ENCODE measurements around the gene P2RY14.
"Not testable (repeated sequence)": the region's sequence is repeated elsewhere in the genome, so short reads cannot be mapped to it uniquely, and the experiment has no call there.

The P2RY14 gene

DNA sequence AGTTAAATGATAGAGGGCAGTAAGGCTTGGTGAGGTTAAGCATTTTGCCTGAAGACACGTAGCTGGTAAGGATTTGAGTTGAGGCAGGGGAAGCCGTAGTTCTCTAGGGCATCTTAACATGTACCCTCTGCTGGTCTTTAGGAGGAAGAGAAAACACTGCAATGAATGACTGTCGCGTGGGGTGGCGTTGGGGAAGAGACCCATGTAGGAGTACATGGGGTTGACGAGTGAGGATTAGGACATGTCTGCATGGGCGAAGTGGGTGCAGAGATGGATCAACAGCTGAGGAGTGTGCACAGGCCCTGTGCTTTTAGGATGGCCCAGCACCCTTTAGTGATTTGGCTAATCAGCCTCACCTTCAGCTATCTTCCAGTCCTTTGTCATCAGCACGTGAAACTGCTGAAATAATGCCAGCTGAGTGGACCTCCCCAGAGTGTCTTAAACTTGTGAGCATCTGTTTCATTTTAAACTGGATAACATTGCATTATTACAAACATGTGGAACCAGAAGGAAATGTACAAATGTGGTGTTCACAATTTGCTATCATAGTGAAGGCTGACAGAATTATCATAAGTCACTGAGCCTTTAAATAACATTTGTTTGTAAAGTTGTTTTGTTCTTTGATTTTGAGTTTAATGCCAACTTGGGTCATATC is 15.3 kb downstream of the P2RY14 start:
- no peak for DNase-seq (ENCODE audit: low read depth in 2 of 2)

DNA sequence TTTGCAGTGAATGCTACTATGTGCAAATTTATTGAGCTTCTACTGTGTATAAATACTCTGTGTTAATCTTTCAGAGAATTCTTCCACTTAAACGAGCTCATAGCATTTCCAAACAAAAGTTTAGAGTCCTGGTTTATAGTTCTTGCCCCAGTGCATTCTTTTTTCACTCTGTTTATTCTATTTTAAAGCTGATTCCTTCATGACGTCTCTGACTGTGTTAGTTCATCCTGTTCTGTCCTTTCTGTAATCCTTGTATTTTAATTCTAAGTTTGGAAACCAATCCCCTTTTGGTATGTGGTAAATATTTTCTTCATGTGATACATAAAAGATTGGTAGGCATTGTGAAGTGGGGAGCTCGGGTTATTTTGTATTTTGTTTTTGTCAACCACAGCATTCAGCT is 18.7 kb downstream of the P2RY14 start:
- no peak for DNase-seq (ENCODE audit: low read depth in 2 of 2)

DNA sequence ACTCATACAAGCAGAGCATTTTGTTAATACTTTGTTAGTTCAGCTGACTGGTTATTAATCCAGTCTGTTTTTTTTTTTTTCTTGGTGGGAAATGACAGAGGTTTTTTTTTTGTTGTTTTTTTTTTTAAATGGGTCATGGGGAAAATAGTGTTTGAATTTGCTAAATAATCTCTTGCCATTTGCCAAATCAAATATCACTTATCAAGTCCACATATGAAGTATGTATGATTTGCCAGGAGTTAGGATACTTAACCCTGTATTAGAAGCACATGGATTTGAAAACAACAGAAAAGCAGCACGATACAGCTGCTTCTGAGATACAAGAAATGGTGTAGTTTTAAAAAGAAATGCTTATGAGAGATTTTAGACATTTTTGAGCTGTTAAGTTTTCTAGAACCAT is 21.6 kb downstream of the P2RY14 start:
- no peak for DNase-seq (ENCODE audit: low read depth in 2 of 2)

DNA sequence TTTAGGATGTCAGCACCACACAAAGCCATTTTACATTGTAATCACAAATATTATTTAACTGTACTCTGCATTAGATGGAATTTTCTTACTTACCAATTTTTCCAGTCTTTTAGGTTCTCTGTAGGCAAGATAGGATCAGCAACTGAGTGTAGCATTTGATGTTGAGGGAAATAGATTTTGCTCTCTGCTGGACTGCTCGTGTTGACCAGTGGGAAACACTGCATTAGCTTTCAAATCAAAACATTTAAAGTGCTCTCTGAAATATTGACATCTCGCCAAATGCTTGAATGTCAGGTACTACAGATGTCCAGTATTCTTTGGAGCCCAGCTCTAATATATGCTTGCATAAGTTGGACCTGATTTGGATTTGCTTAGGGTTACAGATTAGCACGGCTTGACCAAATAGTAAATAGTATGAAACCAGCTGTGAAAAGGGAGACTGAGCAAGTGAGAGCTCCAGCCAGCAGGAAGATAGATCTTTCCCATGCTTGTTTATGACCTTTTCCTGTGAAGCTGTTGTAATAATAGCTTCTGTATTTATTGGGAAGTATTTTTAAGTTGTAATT is 29.5 kb downstream of the P2RY14 start:
- DNase-seq (ENCODE audit: low read depth in 2 of 2) = no peak

DNA sequence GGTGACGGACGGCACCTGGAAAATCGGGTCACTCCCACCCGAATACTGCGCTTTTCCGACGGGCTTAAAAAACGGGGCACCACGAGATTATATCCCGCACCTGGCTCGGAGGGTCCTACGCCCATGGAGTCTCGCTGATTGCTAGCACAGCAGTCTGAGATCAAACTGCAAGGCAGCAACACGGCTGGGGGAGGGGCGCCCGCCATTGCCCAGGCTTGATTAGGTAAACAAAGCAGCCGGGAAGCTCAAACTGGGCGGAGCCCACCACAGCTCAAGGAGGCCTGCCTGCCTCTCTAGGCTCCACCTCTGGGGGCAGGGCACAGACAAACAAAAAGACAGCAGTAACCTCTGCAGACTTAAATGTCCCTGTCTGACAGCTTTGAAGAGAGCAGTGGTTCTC is 36.3 kb downstream of the P2RY14 start:
- not testable (repeated sequence) for DNase-seq (ENCODE audit: low read depth in 2 of 2)

DNA sequence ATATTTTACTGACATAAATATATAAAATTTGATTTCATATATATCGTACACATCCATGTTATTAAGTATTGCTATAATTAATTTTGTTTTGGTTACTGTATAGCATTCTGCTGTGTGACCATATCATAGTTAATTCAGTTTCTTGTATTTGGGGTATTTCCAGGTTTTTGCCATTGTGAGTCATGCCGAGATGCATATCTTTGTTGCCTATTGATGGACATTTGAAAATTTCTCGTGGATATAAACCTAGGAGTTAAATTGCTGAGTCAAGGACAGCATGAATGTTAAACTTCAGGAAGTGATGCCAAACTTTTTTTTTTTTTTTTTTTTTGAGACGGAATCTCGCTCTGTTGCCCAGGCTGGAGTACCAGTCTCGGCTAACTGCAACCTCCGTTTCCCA is 41.6 kb downstream of the P2RY14 start:
- DNase-seq (ENCODE audit: low read depth in 2 of 2) = no peak

DNA sequence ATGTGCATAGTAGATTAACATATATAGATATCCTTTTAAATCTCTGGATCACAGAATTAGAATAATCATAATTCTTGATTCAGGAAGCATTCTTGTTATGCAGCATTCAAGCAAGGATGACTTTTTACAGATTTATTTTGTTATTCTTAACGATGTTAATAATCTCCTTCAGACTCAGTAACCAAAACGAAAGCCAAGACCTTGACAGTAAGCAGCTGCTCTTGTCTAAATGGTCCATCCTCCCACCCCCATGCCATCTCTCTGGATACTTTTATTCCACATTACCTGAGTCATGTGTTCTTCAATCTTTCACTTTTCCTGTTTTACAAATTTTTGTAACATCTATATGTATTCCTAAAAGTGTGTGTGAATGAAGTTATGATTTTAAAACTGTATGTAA is 42.0 kb downstream of the P2RY14 start:
- DNase-seq (ENCODE audit: low read depth in 2 of 2) = no peak

DNA sequence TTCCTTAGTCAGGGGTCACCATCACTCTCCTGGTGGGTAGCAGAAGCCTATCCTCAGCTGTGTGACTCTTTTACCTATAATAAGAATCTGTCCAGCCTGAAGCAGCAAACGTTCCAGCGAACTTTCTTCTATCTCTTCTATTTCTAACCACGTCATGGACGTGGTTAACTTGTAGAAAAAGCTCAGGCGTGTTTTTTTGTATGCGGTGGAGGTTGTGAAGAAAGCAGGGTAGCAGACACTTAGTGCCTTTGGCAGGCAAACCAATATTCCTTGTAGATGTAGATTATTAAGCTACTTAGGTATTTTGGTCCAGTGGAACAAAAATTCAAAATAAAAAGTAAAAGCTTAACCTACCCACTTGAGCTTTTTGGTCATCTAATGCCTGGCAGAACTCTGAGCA is 43.5 kb downstream of the P2RY14 start:
- DNase-seq (ENCODE audit: low read depth in 2 of 2) = no peak

DNA sequence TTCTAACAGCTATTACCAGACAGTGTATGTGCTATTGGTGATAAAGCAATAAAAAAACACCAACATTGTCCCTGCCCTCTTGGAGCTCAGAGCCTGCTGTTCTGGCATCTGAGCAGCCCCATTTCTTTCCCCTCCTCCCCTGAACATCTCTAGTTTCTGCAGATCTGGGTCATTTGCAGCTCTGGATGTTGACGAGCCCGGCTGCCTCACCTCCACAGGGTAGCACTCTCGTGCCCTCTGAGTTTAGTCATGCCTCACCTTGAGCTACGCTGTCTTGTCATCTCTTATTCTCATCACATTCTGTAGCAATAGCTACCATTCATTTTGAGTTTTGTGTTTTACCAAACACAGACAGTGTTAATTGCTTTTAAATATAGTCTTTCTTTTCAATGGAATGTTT is 45.4 kb downstream of the P2RY14 start:
- no peak for DNase-seq (ENCODE audit: low read depth in 2 of 2)

DNA sequence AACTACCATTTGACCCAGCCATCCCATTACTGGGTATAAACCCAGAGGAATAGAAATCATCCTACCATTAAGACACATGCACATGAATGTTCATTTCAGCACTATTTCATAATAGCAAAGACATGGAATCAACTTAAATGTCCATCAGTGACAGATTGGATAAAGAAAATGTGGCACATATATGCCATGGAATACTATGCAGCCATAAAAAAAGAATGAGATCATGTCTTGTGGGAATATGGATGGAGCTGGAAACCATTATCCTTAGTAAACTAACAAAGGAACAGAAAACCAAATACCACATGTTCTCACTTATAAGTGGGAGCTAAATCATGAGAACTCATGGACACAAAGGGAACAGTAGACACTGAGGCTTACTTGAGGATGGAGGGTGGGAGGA is 45.9 kb downstream of the P2RY14 start:
- not testable (repeated sequence) for DNase-seq (ENCODE audit: low read depth in 2 of 2)

DNA sequence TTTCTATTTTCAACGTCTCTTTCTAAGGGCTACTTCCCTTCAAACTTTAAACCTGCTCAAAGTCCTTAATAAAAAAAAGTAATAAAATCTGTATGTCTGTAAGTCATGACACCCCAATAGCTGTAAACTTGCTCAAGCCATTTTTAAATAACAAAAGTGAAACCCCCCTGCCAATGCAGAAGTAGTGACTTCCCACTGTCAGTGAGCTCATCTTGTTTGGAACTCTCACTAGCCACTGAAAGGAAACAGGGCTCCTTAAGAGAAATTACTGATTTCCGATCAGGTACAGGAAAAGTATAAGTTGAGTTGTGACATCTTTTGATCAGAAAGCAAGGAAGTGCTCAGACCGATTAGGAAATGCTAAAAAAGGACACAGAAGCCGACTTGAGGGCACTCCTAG is 47.7 kb downstream of the P2RY14 start:
- no peak for DNase-seq (ENCODE audit: low read depth in 2 of 2)

DNA sequence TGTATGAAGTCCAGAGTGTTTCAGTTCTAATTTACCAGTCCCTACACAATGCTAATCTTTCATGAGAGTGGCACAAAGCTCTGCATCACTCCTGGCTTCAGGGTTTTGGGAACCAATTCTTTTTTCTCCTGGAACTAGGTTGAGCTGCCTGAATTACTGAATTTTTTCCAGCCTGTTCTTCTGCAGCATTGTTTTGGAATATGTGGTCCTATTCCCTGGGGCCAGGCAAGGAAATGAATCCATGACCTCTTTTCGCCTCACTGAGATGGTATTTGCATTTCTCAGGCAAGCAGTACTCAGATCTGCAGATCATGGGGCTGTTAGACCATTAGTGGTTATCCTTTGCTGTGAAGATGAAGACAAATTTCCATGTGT is 49.7 kb downstream of the P2RY14 start:
- DNase-seq (ENCODE audit: low read depth in 2 of 2) = no peak

DNA sequence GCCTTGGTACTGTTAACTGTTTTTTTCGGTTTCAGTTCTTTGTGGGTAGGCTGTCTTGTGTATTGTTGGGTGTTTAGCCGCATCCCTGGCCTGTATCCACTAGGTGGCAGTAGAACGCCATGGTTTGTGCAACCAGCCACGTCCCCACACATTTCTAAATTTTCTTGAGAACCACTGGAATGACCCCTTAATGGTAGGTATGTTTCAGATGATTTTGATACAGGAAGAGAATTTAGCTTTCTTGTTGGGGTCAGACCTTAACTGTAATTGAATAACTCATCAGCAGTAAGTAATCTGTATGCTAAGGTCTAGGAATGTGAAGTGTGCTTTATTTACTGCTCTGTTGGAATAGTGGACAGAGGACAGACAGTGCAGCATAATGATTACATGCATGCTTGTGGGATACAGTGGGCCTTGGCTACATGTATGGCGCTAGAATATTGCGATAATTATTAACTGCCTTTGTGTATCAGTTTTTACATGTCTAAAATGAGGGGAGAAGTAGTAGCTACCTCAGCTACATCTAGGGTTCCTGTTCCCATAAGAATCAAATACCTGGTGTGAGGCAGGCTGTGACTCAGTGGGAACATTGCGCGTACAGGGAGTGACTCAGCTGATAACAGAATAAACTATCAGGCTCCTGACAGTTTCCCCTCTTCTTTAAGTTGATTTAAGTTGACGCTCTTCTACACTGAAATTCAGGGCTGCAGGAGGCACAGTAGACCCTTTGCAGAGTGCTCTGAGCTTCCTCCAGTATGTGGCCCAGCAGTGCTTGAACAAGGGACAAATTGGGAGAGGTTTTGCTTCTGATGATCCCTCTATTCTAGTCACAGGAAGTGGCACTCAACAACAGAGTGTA is 50.3 kb downstream of the P2RY14 start:
- DNase-seq (ENCODE audit: low read depth in 2 of 2) = peak; percentile 57 to 73

DNA sequence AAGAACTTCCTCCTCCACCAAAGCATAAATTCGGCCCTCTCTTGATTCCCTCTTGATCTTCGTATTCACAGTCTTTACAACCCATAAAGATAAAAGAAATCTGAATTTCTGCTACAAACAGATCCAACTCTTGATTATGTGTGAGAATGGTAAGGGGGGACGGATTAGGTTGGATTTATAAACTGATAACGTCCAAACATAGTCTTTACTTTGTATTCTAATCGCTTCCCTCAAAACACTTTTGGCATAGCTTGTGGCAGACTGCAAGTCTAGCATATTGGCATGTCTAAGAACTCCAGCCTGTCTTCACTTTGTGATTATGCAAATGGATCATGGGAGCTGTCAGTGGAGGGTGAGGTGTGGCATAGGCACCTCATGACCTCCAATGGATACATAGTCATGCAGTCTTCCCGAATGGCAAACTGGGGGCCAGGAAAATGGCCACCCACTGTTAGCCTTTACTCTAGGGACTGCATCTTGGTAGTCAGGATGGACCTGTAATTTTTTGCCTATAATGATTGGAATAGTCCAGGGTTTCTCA is 51.0 kb downstream of the P2RY14 start:
- DNase-seq (ENCODE audit: low read depth in 2 of 2) = no peak

DNA sequence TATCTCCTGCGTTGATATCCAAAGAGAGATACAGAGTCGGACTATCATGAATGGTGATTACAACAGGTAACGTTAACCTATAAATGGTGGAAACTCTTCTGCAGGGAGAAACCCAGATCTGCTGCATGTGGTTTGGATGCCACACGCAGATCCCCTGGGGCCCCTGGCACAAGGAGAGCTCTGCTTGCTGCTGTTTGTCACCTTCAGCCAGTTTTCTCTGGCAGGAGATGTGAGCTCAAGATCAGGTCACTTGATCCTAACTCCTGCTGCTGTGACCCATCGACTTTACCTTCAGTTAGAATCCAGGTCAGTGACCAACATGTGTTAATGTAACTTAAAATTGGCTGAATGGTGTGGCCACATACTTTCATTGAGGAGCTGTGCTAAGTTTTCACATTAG is 51.5 kb downstream of the P2RY14 start:
- DNase-seq (ENCODE audit: low read depth in 2 of 2) = no peak

DNA sequence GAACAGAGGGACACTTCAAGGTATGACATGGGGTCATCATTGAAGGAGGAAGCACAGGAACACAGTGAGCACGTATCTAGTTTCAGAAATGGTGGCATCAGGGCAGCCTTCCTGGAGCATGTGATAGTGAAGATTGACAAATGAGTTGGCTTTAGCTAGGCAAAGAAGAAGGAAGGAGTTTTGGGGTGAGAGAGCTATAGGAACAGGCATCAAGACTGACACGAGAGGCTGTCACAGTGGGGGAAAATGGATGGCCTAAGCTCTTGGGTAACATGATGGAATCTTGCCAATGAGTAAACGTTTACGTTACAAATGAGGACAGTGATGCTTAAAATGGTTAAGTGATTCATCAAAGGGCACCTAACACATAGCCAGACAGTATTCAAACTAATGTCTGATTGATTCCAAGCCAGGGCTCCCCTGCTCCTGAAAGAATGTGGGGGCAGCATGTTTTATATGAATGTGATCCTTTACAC is 52.2 kb downstream of the P2RY14 start:
- no peak for DNase-seq (ENCODE audit: low read depth in 2 of 2)

DNA sequence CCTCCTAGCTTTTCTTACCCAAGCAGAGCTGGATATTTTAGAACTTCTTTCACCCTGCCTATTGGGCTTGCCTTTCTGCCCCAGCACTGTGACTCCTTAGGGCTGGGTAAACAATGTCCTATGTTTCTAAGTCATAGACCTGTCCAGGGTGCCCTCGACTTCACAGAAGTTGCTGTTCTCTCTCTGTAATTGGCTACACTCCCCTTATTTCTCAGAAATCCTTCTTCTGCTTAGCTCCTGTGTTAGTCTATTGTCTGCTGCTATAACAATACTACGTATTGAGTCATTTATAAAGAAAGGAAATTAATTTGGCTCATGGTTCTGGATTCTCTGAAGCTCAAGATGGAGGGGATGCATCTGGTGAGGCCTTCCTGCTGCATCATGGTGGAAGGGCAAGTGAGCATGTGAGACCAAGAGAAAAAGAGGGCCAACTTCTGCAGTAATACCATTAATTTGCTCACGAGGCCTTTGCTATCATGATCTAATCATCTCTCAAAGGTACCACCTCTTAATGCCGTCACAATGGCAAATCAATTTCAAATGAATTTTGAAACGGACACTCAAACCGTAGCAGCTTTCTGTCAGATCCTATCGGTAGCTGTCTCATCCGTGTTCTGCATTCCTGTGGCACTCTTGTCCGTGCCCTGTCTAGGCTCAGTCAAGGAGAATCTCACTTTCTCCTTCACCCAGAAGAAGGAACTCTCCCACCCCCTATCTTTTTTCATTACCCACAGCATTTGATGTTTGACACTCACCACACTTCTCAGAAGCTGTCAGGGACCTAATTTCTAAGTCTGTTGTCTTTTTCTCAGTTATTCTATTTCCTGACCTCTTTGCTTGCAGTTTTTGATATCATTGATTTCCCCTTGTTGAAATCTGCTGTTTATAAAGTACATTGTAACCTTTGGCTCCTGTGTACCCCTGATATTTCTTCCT is 53.0 kb downstream of the P2RY14 start:
- no peak for DNase-seq (ENCODE audit: low read depth in 2 of 2)

DNA sequence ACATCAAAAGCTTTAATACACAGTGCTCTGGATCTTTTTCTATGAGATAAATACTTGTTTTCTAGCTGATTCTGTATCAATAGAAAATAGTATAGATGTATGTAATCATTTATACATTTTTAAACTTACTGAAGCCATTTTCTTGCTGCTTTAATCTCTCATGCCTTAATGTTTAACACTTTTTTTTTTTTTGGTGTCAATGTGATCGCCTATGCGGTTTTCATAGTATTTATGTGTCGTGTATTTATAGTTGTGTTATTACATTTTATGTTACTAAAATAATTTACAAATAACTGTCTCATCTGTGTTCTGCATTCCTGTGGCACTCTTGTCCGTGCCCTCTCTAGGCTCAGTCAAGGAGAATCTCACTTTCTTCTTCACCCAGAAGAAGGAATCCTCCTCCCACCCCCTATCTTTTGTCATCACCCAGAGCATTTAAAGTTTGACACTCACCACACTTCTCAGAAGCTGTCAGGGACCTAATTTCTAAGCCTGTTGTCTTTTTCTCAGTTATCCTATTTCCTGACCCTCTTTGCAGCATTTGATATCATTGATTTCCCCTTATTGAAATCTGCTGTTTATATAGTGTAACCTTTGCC is 54.0 kb downstream of the P2RY14 start:
- DNase-seq (ENCODE audit: low read depth in 2 of 2) = no peak

DNA sequence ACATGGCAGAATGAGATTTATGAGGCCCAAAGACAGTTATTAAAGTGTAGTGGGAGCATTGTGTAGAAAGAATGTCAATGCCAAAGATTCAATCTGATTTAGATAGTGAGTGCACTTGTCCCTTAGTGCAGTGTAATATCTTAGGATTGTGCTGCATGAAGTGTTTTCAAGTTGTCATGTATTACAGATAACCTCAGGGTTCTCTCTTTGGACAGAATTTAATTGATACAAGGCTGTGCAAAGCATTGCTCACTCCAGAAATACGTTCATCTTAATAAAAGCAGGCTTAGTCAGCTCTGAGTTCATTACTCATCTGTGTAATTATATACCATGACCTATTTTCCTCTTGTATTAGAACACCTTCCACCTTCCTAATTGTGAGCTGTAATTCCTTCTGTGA is 59.3 kb downstream of the P2RY14 start:
- no peak for DNase-seq (ENCODE audit: low read depth in 2 of 2)

DNA sequence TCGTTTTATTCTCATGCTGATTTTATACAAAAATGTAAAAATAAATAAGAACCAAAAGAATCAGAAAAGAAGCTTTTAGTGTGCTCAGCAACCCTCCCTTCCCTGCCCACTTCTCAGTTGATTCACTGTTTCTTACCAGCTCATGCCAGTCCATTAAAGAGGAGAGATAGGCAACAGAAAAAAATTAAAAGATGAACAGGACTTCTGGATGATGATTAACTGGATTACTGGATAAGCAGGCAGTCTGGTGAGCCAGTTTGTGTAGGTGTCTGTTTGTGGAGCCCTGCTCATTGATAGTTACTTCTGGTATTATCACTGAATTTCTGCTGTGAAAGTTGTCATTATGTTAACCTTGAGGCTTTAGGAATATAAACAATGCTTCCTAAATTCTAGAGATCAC is 60.2 kb downstream of the P2RY14 start:
- DNase-seq (ENCODE audit: low read depth in 2 of 2) = no peak
